ENCODE measurements around the gene HMCN1. TPM values are rescaled to one million over a fixed set of nuclear protein-coding genes. Genes with fewer than 3 reads are reported as not detected.

The HMCN1 gene
- total RNA-seq, 1 donor from 2014 or later, result 3.4 TPM

GRCh38 chr1:185816460-185816859 lies 82.3 kb downstream of the HMCN1 start:
- Mint-ChIP-seq H3K27ac (no peak overlapping the region), H3K36me3 (ENCODE audit: insufficient read depth) (no peaks in the 10 kb centered on the region), H3K4me3 (ENCODE audit: low read depth) (no peak overlapping the region), H3K27me3 (no peaks in the 10 kb centered on the region), H3K9me3 (ENCODE audit: low read depth) (no peaks in the 10 kb centered on the region), H3K4me1 (ENCODE audit: low read depth) (peaks cover 3% of the 10 kb centered on the region)
- DNase-seq (ENCODE audit: low spot score, unreplicated experiment), result no peak
- no peak for TF ChIP-seq CTCF (IDR thresholded peaks at IDR 0.05; ENCODE audit: unreplicated experiment)

DNA sequence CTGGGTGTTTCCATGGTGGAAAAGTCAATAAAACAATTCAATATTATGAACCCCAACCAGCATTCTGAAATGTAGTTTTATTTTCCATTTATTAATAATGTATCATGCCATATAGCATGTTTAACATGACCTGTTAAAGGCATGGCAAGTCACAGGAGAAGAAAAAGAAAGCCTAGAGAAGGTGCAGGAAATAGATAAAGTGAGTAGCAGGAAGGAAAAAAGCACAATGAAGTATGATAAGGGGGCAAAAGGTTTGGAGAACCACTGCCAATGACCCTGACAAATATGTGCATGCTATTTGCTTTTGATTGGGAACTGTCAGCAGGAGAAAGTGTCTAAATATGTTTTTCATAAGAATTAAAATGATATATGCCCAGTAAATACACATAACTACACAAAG lies 85.6 kb downstream of the HMCN1 start:
- Mint-ChIP-seq H3K27ac (no peak overlapping the region), H3K4me3 (ENCODE audit: low read depth) (no peak overlapping the region), H3K4me1 (ENCODE audit: low read depth) (peaks cover 12% of the 10 kb centered on the region), H3K36me3 (ENCODE audit: insufficient read depth) (no peaks in the 10 kb centered on the region), H3K27me3 (no peaks in the 10 kb centered on the region), H3K9me3 (ENCODE audit: low read depth) (peaks cover 4% of the 10 kb centered on the region)
- no peak for DNase-seq (ENCODE audit: low spot score, unreplicated experiment)
- TF ChIP-seq CTCF (IDR thresholded peaks at IDR 0.05; ENCODE audit: unreplicated experiment), result no peak

DNA sequence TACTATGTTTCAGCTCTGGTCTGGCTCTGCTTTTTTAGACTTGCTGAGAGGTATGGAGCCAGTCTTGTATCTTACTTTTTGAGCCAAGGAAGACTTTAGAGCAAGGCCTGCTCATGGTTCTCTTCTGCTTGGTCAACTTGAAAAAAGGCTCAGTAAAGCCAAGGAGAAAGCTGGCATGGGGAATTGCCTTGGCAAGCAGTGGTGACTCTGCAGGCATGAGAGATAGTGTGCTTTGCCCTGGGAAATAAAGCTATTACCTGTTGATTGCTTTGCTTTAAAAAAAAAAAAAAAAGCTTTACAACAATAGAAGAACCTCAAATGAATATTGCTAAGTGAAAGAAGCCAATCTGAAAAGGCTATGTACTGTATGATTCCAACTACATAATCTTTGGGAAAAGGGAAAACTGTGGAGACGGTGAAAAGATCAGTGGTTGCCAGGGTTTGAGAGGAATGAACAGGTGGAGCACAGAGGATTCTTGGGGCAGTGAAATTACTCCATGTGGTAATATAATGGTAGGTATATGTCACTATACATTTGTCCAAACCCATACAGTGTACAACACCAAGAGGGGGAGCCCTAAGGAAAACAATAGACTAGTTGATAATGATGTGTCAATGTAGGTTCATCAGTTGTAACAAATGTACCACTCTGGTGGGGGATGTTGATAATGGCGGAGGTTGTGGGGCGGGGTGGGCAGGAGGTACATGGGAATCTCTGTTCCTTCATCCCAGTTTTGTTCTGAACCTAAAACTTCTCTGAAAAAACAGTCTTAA lies 87.6 kb downstream of the HMCN1 start:
- no peaks in the 10 kb centered on the region for H3K36me3 Mint-ChIP-seq (ENCODE audit: insufficient read depth)
- peaks cover 9% of the 10 kb centered on the region for H3K9me3 Mint-ChIP-seq (ENCODE audit: low read depth)
- no peak overlapping the region for H3K4me3 Mint-ChIP-seq (ENCODE audit: low read depth)
- peaks cover 25% of the 10 kb centered on the region for H3K4me1 Mint-ChIP-seq (ENCODE audit: low read depth)
- no peaks in the 10 kb centered on the region for H3K27me3 Mint-ChIP-seq
- no peak for TF ChIP-seq CTCF (IDR thresholded peaks at IDR 0.05; ENCODE audit: unreplicated experiment)
- no peak overlapping the region for H3K27ac Mint-ChIP-seq
- DNase-seq (ENCODE audit: low spot score, unreplicated experiment), result no peak

DNA sequence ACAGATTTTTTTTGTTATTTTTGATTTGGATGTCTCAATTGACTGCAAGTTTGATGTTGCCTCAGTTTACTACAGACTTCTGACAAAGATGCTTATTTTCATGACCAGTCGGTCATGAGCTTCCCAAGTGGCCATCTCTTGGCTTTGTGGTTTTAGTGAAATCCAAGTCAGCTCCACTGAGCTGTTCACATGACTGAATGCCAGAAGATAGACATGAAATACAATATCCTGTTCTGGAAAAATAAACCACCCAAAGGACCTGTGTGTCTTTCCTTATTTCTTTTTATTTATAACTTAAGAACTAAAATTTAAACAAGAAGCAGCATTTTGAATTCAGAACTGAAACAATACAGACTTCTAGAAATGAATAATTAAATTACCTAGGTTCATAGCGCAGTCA lies 89.3 kb downstream of the HMCN1 start:
- no peak overlapping the region for H3K27ac Mint-ChIP-seq
- H3K4me3 Mint-ChIP-seq (ENCODE audit: low read depth), result no peak overlapping the region
- H3K27me3 Mint-ChIP-seq, result no peaks in the 10 kb centered on the region
- peaks cover 25% of the 10 kb centered on the region for H3K4me1 Mint-ChIP-seq (ENCODE audit: low read depth)
- TF ChIP-seq CTCF (IDR thresholded peaks at IDR 0.05; ENCODE audit: unreplicated experiment), result no peak
- no peak for DNase-seq (ENCODE audit: low spot score, unreplicated experiment)
- H3K9me3 Mint-ChIP-seq (ENCODE audit: low read depth), result peaks cover 13% of the 10 kb centered on the region
- H3K36me3 Mint-ChIP-seq (ENCODE audit: insufficient read depth), result no peaks in the 10 kb centered on the region

- Mint-ChIP-seq H3K36me3 (ENCODE audit: insufficient read depth) (no peaks in the 10 kb centered on the region), H3K27me3 (no peaks in the 10 kb centered on the region), H3K27ac (peak overlapping the region; percentile 33), H3K4me1 (ENCODE audit: low read depth) (peaks cover 25% of the 10 kb centered on the region), H3K9me3 (ENCODE audit: low read depth) (peaks cover 13% of the 10 kb centered on the region), H3K4me3 (ENCODE audit: low read depth) (no peak overlapping the region)
- TF ChIP-seq CTCF (IDR thresholded peaks at IDR 0.05; ENCODE audit: unreplicated experiment), result no peak
- no peak for DNase-seq (ENCODE audit: low spot score, unreplicated experiment)
Measured at GRCh38 chr1:185824106-185824505, 89.9 kb downstream of the HMCN1 start.

Data from progenitor cell of endocrine pancreas (in vitro differentiated cells).